Endothelial cell of umbilical vein (primary cell): Measurements from ENCODE around the gene CORO7.

Experiments
- EZH2 ChIP-seq: IDR thresholded peaks from 2 replicates; pipeline ENCODE4 v1.6.1; 2012; ENCODE audit warnings: borderline replicate concordance, low read depth, mild to moderate bottlenecking, moderate library complexity, low read length, inconsistent platforms; ENCODE audit not compliant: severe bottlenecking
- POLR2A ChIP-seq: IDR thresholded peaks from 2 replicates; pipeline ENCODE4 v1.6.1; 2012; ENCODE audit warnings: low read depth, mild to moderate bottlenecking, control low read depth, low read length
- TF ChIP-seq, protein P1 (sequence below), 2 donors: IDR thresholded peaks; 1 replicate in 1 of 2; 2 replicates in 1 of 2; pipeline ENCODE4 v1.5.1; 2011; ENCODE audit warnings: low read length in 2 of 2, mild to moderate bottlenecking in 2 of 2, moderate library complexity in 2 of 2, control low read depth in 1 of 2, inconsistent platforms in 1 of 2, low read depth in 1 of 2; ENCODE audit not compliant: insufficient read depth in 1 of 2; ENCODE audit errors: extremely low read depth in 1 of 2

DNA sequence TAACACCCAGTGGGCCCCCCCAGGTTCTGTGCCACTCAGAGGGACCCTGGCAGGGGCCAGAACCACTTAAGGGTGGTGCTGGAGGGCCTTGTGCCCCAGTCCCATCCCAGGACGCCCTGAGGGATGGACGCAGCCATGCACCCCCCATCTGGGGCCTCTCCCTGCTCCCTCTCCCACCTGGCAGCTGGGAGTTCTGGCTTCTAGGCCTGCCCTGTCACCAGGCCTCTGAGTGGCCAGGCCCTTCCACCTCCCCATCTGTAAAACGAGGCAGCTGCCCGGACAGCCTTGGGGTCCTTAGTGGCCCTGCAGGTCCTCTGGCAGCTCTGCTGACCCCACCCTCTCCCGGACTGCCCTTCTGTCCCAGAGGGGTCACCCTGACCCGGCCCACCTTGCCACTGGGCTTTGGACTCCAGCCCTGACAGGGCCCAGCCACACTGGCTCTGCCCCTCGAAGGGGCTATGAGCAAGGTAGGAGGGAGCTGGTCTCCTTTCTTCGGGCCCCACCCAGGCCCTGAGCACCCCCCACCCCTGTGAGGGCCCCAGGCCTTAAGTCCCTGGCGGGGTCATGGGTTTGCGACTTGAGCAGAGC lies 77.6 kb downstream of the CORO7 start:
- TF ChIP-seq, protein P1, sequence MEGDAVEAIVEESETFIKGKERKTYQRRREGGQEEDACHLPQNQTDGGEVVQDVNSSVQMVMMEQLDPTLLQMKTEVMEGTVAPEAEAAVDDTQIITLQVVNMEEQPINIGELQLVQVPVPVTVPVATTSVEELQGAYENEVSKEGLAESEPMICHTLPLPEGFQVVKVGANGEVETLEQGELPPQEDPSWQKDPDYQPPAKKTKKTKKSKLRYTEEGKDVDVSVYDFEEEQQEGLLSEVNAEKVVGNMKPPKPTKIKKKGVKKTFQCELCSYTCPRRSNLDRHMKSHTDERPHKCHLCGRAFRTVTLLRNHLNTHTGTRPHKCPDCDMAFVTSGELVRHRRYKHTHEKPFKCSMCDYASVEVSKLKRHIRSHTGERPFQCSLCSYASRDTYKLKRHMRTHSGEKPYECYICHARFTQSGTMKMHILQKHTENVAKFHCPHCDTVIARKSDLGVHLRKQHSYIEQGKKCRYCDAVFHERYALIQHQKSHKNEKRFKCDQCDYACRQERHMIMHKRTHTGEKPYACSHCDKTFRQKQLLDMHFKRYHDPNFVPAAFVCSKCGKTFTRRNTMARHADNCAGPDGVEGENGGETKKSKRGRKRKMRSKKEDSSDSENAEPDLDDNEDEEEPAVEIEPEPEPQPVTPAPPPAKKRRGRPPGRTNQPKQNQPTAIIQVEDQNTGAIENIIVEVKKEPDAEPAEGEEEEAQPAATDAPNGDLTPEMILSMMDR (IDR thresholded peaks at IDR 0.05; ENCODE audit: extremely low read depth in 1 of 2, insufficient read depth in 1 of 2, low read depth in 1 of 2, low read length in 2 of 2): no peak
- no peak for TF ChIP-seq EZH2
- no peak for TF ChIP-seq POLR2A
